K562 (cell line): Measurements from ENCODE around the gene TRMT2A. TPM values are rescaled to one million over a fixed set of nuclear protein-coding genes. Genes with fewer than 3 reads are reported as not detected.

Experiments
- BRD9 ChIP-seq: fragments of 450-650 bp; IDR thresholded peaks from 2 replicates; pipeline ENCODE4 v1.6.1; 2018; ENCODE audit warnings: low read depth; ENCODE audit not compliant: partially characterized antibody
- CHCHD3 ChIP-seq: fragments of 250-450 bp; sonication (Bioruptor Pico); IDR thresholded peaks from 2 replicates; pipeline ENCODE4 v2.1.2; 2022; ENCODE audit warnings: mild to moderate bottlenecking
- EWSR1 ChIP-seq: fragments of 450-650 bp; IDR thresholded peaks from 2 replicates; pipeline ENCODE4 v1.6.1; 2018; ENCODE audit warnings: borderline replicate concordance, mild to moderate bottlenecking, low read depth, moderate library complexity; ENCODE audit not compliant: partially characterized antibody
- GATA2 ChIP-seq: sonication (generic); formaldehyde crosslinking; IDR thresholded peaks from 2 replicates; pipeline ENCODE4 v1.4.0; 2020; ENCODE audit warnings: mild to moderate bottlenecking, missing genetic modification reagents
- HDGF ChIP-seq: fragments of 450-650 bp; IDR thresholded peaks from 2 replicates; pipeline ENCODE4 v1.6.1; 2016
- MBD1 ChIP-seq: fragments of 250-450 bp; sonication (Bioruptor Pico); IDR thresholded peaks from 2 replicates; pipeline ENCODE4 v1.8.0; 2022; ENCODE audit warnings: inconsistent platforms
- MED1 ChIP-seq: sonication (generic); formaldehyde crosslinking; IDR thresholded peaks from 2 replicates; pipeline ENCODE4 v1.8.1; 2023; ENCODE audit warnings: missing genetic modification reagents, borderline replicate concordance
- MITF ChIP-seq: IDR thresholded peaks from 2 replicates; pipeline ENCODE4 v1.6.1; 2014; ENCODE audit warnings: antibody characterized with exemption
- TFAP4 ChIP-seq: sonication (generic); formaldehyde crosslinking; IDR thresholded peaks from 2 replicates; pipeline ENCODE4 v1.8.0; 2022; ENCODE audit warnings: missing genetic modification reagents, mild to moderate bottlenecking, moderate library complexity, borderline replicate concordance
- TRIM24 ChIP-seq, 2 experiments: fragments of 450-650 bp; IDR thresholded peaks; 2 replicates each; pipeline ENCODE4 v1.6.1; 2016
- ZBTB12 ChIP-seq: fragments of 250-450 bp; sonication (Bioruptor Pico); IDR thresholded peaks from 2 replicates; pipeline ENCODE4 v1.4.0; 2020
- ZFP91 ChIP-seq: sonication (generic); formaldehyde crosslinking; IDR thresholded peaks from 2 replicates; pipeline ENCODE4 v1.8.0; 2022; ENCODE audit warnings: mild to moderate bottlenecking, missing genetic modification reagents
- ZFX ChIP-seq: sonication (generic); formaldehyde crosslinking; IDR thresholded peaks from 2 replicates; pipeline ENCODE4 v1.8.0; 2022; ENCODE audit warnings: mild to moderate bottlenecking, missing genetic modification reagents, moderate library complexity
- ZKSCAN8 ChIP-seq: fragments of 200-800 bp; sonication (Bioruptor generic); IDR thresholded peaks from 2 replicates; pipeline ENCODE4 v1.6.1; 2016; ENCODE audit warnings: missing genetic modification characterization, missing compliant biosample characterization
- ZNF184 ChIP-seq: sonication (generic); formaldehyde crosslinking; IDR thresholded peaks from 2 replicates; pipeline ENCODE4 v1.5.0; 2020; ENCODE audit warnings: missing genetic modification reagents
- ZNF280A ChIP-seq: fragments of 450-650 bp; IDR thresholded peaks from 2 replicates; pipeline ENCODE4 v1.6.1; 2018; ENCODE audit warnings: mild to moderate bottlenecking, low read depth; ENCODE audit not compliant: partially characterized antibody
- ZNF384 ChIP-seq: IDR thresholded peaks from 2 replicates; pipeline ENCODE4 v1.6.1; 2012; ENCODE audit warnings: low read depth, low read length, improper control_type of control experiment
- ZNF740 ChIP-seq, 3 experiments: fragments of 200-800 bp in 1 of 3; sonication (Bioruptor generic) in 1 of 3; sonication (generic) in 1 of 3; formaldehyde crosslinking in 1 of 3; IDR thresholded peaks; 2 replicates each; pipeline versions ENCODE4 v1.6.1 to v1.8.0; 2016 to 2022; ENCODE audit warnings: mild to moderate bottlenecking in 2 of 3, missing compliant biosample characterization in 2 of 3, missing genetic modification characterization in 2 of 3, missing genetic modification reagents in 1 of 3
- polyA plus RNA-seq, 8 experiments: library from polyadenylated mRNA; depleted of rRNA in 4 of 8; stranded (reverse) in 5 of 8; unstranded in 3 of 8; fragments of >200 nt; fragmentation: Nextera tagmentation in 2 of 8; fragmentation: Illumina TruSeq in 1 of 8; extraction: Ambion mirVana in 2 of 8; extraction: Trizol in 1 of 8; gene quantifications; 2 replicates each; pipeline versions ENCODE4 v1.2.1 to v1.2.3, GENCODE V29; 2011 to 2014; ENCODE audit warnings: inconsistent platforms in 1 of 8, missing spikeins in 1 of 8
- total RNA-seq, 7 experiments: library from RNA; depleted of rRNA in 6 of 7; stranded (reverse); fragments of >200 nt in 6 of 7; fragmentation: Illumina TruSeq in 2 of 7; extraction: Trizol in 2 of 7; gene quantifications; 2 replicates each; pipeline versions ENCODE4 v1.2.1 to v1.2.3, GENCODE V29; 2011 to 2021; ENCODE audit warnings: low replicate concordance in 1 of 7

The TRMT2A gene
- total and polyA plus RNA-seq, 9 of the 15 experiments (the other 6 are each of a cell fraction or from before 2014, with no cell fraction given) = 1.6 to 265 (median 140) TPM

- TF ChIP-seq MBD1 (CRISPR knock-in tag) (no peak), MED1 (CRISPR knock-in tag) (no peak), BRD9 (no peak), ZNF384 (peak; percentile 94), ZNF280A (no peak), ZFP91 (CRISPR knock-in tag) (no peak), ZKSCAN8 (no peak), GATA2 (no peak), ZNF740 (CRISPR knock-in tag; IDR thresholded peaks at IDR 0.05) (no peak), ZNF740 (tag; IDR thresholded peaks at IDR 0.05) (no peak), TFAP4 (no peak), HDGF (no peak), ZBTB12 (CRISPR knock-in tag) (peak; percentile 100), MITF (peak; percentile 85; the same call in 1 of the 2 replicates), EWSR1 (no peak), TRIM24 (IDR thresholded peaks at IDR 0.05) (peak; percentile 72 to 89; a peak in 3 of 4 replicates), ZFX (CRISPR knock-in tag) (no peak), CHCHD3 (CRISPR knock-in tag) (peak; percentile 67; the same call in 1 of the 2 replicates), ZNF184 (CRISPR knock-in tag) (no peak)
These were observed at the start of gene TRMT2A (continued) for GRCh38 chr22:20116951-20117632.
